ENCODE results near the gene SOCS3. TPM values are rescaled to one million over a fixed set of nuclear protein-coding genes. Genes with fewer than 3 reads are reported as not detected.

SOCS3 gene
- total RNA-seq, 1 experiment from 2014 or later, result 21.7 TPM

- Histone ChIP-seq H4K20me1 (ENCODE audit: insufficient read depth) (no peaks in the 10 kb centered on the region), H3K9me2 (ENCODE audit: insufficient read depth) (no peaks in the 10 kb centered on the region), H3K9me3 (ENCODE audit: insufficient read depth, low read depth) (no peaks in the 10 kb centered on the region), H2AFZ (no peak overlapping the region), H3K27me3 (ENCODE audit: insufficient read depth, low read depth) (no peaks in the 10 kb centered on the region), H3K4me1 (replicated peaks; ENCODE audit: insufficient read depth) (peaks cover 29% of the 10 kb centered on the region), H3K36me3 (ENCODE audit: low read depth) (no peaks in the 10 kb centered on the region), H3F3A (ENCODE audit: insufficient read depth, low read depth) (peaks cover 26% of the 10 kb centered on the region; the same call in 1 of the 2 replicates), H3K27ac (no peak overlapping the region), H3K79me2 (ENCODE audit: low read depth) (no peaks in the 10 kb centered on the region), H3K4me3 (no peak overlapping the region), H3K4me2 (no peak overlapping the region)
- no peak for DNase-seq
- intact Hi-C loops (cut with micrococcal nuclease; ENCODE audit: unreplicated experiment), result no loop called here
- CTCF ChIA-PET, result no interaction called here
- no peak for TF ChIP-seq CTCF (conservative IDR thresholded peaks at IDR 0.05)
- TF ChIP-seq EZH2 (IDR thresholded peaks at IDR 0.05; ENCODE audit: low read depth), result no peak
- POLR2A ChIA-PET (ENCODE audit: unreplicated experiment), result no interaction called here
- no TSS peak for BruUV-seq (replicated peaks)
These were observed 11.7 kb downstream of the SOCS3 start for GRCh38 chr17:78348055-78348770.

GRCh38 chr17:78347453-78347852 is 12.4 kb downstream of the SOCS3 start:
- no TSS peak for BruUV-seq (replicated peaks)
- no peak overlapping the region for H3K4me2 ChIP-seq
- no peaks in the 10 kb centered on the region for H4K20me1 ChIP-seq (ENCODE audit: insufficient read depth)
- ChIA-PET CTCF (no interaction called here), POLR2A (ENCODE audit: unreplicated experiment) (no interaction called here)
- H3K27ac ChIP-seq, result no peak overlapping the region
- no peak overlapping the region for H3K4me3 ChIP-seq
- intact Hi-C loops (cut with micrococcal nuclease; ENCODE audit: unreplicated experiment), result no loop called here
- no peaks in the 10 kb centered on the region for H3K27me3 ChIP-seq (ENCODE audit: insufficient read depth, low read depth)
- peaks cover 35% of the 10 kb centered on the region for H3K4me1 ChIP-seq (replicated peaks; ENCODE audit: insufficient read depth)
- no peaks in the 10 kb centered on the region for H3K36me3 ChIP-seq (ENCODE audit: low read depth)
- no peaks in the 10 kb centered on the region for H3K79me2 ChIP-seq (ENCODE audit: low read depth)
- no peak overlapping the region for H2AFZ ChIP-seq
- no peak for DNase-seq
- no peaks in the 10 kb centered on the region for H3K9me3 ChIP-seq (ENCODE audit: insufficient read depth, low read depth)
- no peaks in the 10 kb centered on the region for H3K9me2 ChIP-seq (ENCODE audit: insufficient read depth)
- peaks cover 33% of the 10 kb centered on the region; the same call in 1 of the 2 replicates for H3F3A ChIP-seq (ENCODE audit: insufficient read depth, low read depth)
- TF ChIP-seq CTCF (conservative IDR thresholded peaks at IDR 0.05), result no peak
- TF ChIP-seq EZH2 (IDR thresholded peaks at IDR 0.05; ENCODE audit: low read depth), result no peak

- no peak for DNase-seq
- Histone ChIP-seq H3K4me2 (no peak overlapping the region), H3K4me1 (replicated peaks; ENCODE audit: insufficient read depth) (peaks cover 34% of the 10 kb centered on the region), H3K27ac (no peak overlapping the region), H3K9me3 (ENCODE audit: insufficient read depth, low read depth) (no peaks in the 10 kb centered on the region), H3K27me3 (ENCODE audit: insufficient read depth, low read depth) (no peaks in the 10 kb centered on the region), H3K9me2 (ENCODE audit: insufficient read depth) (no peaks in the 10 kb centered on the region), H2AFZ (no peak overlapping the region), H3F3A (ENCODE audit: insufficient read depth, low read depth) (peaks cover 33% of the 10 kb centered on the region; the same call in 1 of the 2 replicates), H3K36me3 (ENCODE audit: low read depth) (no peaks in the 10 kb centered on the region), H4K20me1 (ENCODE audit: insufficient read depth) (no peaks in the 10 kb centered on the region), H3K79me2 (ENCODE audit: low read depth) (no peaks in the 10 kb centered on the region), H3K4me3 (no peak overlapping the region)
- ChIA-PET CTCF (no interaction called here), POLR2A (ENCODE audit: unreplicated experiment) (interaction anchor here (0.6 kb wide), 1 partner anchor 45 kb away, joined by 3 read pairs; no protein-coding TSS in a partner anchor)
- no peak for TF ChIP-seq EZH2 (IDR thresholded peaks at IDR 0.05; ENCODE audit: low read depth)
- no peak for TF ChIP-seq CTCF (conservative IDR thresholded peaks at IDR 0.05)
- intact Hi-C loops (cut with micrococcal nuclease; ENCODE audit: unreplicated experiment), result no loop called here
- no TSS peak for BruUV-seq (replicated peaks)
These were observed 13.1 kb downstream of the SOCS3 start for GRCh38 chr17:78346605-78347250.
